MM.1S (cell line): ENCODE data around the gene C11orf42.

ENCODE experiments used
- EZH2 ChIP-seq: fragments of 300-600 bp; sonication (generic); optimal IDR thresholded peaks from 2 replicates; pipeline ENCODE3; 2017; ENCODE audit warnings: low read depth, mild to moderate bottlenecking, antibody characterized with exemption, low read length, mixed read lengths
- EZH2phosphoT487 ChIP-seq: fragments of 300-600 bp; sonication (generic); IDR thresholded peaks from 2 replicates; pipeline ENCODE4 v1.6.1; 2018; ENCODE audit warnings: antibody characterized with exemption, low read length
- TF ChIP-seq, protein P1 (sequence below): fragments of 300-600 bp; sonication (generic); IDR thresholded peaks from 2 replicates; pipeline ENCODE4 v1.5.1; 2016; ENCODE audit warnings: antibody characterized with exemption, low read length, mixed read lengths

- TF ChIP-seq, protein P1, sequence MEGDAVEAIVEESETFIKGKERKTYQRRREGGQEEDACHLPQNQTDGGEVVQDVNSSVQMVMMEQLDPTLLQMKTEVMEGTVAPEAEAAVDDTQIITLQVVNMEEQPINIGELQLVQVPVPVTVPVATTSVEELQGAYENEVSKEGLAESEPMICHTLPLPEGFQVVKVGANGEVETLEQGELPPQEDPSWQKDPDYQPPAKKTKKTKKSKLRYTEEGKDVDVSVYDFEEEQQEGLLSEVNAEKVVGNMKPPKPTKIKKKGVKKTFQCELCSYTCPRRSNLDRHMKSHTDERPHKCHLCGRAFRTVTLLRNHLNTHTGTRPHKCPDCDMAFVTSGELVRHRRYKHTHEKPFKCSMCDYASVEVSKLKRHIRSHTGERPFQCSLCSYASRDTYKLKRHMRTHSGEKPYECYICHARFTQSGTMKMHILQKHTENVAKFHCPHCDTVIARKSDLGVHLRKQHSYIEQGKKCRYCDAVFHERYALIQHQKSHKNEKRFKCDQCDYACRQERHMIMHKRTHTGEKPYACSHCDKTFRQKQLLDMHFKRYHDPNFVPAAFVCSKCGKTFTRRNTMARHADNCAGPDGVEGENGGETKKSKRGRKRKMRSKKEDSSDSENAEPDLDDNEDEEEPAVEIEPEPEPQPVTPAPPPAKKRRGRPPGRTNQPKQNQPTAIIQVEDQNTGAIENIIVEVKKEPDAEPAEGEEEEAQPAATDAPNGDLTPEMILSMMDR: no peak
- TF ChIP-seq EZH2 (no peak), EZH2phosphoT487 (no peak)
These were observed 11.1 kb downstream of the C11orf42 start for GRCh38 chr11:6216501-6216900.
